Ascending aorta (tissue), 2 donors: ENCODE measurements around the gene EFHD2. TPM values are rescaled to one million over a fixed set of nuclear protein-coding genes. Genes with fewer than 3 reads are reported as not detected.
"Not testable (repeated sequence)": the region's sequence is repeated elsewhere in the genome, so short reads cannot be mapped to it uniquely, and the experiment has no call there.

Experiments used
- DNase-seq, 2 donors: peaks; one replicate each; pipeline ENCODE4 v3.0.0-alpha.2; 2019; ENCODE audit warnings: low spot score in 2 of 2
- H3K27ac ChIP-seq, 2 donors: fragments of 200-600 bp; sonication (generic); one replicate each; pipeline ENCODE4 v1.5.1; 2016 to 2017; ENCODE audit warnings: mild to moderate bottlenecking in 1 of 2
- H3K27me3 ChIP-seq: fragments of 200-600 bp; sonication (generic); one replicate; pipeline ENCODE4 v1.5.1; 2017
- H3K36me3 ChIP-seq, 2 donors: fragments of 200-600 bp; sonication (generic); one replicate each; pipeline ENCODE4 v1.5.1; 2016
- H3K4me1 ChIP-seq, 2 donors: fragments of 200-600 bp; sonication (generic); one replicate each; pipeline ENCODE4 v1.5.1; 2016 to 2017; ENCODE audit warnings: mild to moderate bottlenecking in 1 of 2
- H3K4me3 ChIP-seq, 2 donors: fragments of 200-600 bp; sonication (generic); one replicate each; pipeline ENCODE4 v1.5.1; 2016 to 2017; ENCODE audit warnings: mild to moderate bottlenecking in 1 of 2
- H3K9me3 ChIP-seq, 2 donors: fragments of 200-600 bp; sonication (generic); one replicate each; pipeline ENCODE4 v1.5.1; 2016
- intact Hi-C: fragments of 100-400 bp; cut with DNase I; formaldehyde crosslinking; loops from one replicate; pipeline ENCODE4 v1.15.1; 2023
- total RNA-seq: library from RNA; depleted of rRNA; stranded (reverse); fragments of >200 nt; gene quantifications from one replicate; pipeline ENCODE4 v1.1.0, GENCODE V29; 2016
- TF ChIP-seq, protein P1 (sequence below), 3 experiments: fragments of 200-600 bp in 2 of 3; fragments of 450-650 bp in 1 of 3; sonication (generic) in 2 of 3; IDR thresholded peaks; one replicate each; pipeline ENCODE4 v1.5.1; 2016 to 2019; ENCODE audit warnings: antibody characterized with exemption in 3 of 3, mild to moderate bottlenecking in 1 of 3, moderate library complexity in 1 of 3

EFHD2 gene
- total RNA-seq, 1 donor from 2014 or later = 116 TPM

DNA sequence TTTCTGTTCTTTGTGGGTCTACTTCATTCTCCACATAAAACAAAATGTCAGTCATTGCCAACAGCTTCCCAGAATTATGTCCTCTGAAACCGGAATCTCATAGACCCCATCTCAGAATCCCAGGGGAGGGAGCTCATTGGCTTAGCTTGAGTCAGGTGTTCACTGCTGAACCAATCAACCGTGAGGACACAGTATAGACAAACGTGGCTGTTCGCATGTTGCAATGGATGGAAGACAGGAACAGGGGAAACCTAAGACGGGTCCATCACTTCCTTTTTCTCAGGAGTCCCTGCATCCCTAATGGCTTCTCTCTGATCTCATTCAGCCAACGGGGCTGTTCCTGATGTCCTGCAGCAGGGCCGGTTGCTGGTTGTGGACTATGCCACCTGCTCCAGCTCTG is 56.0 kb downstream of the EFHD2 start:
- H3K9me3 ChIP-seq = no peaks in the 10 kb centered on the region
- no peaks in the 10 kb centered on the region for H3K27me3 ChIP-seq
- intact Hi-C loops = no loop called here
- no peaks in the 10 kb centered on the region for H3K4me1 ChIP-seq
- DNase-seq = no peak
- H3K4me3 ChIP-seq = no peak overlapping the region
- no peaks in the 10 kb centered on the region for H3K36me3 ChIP-seq
- no peak overlapping the region for H3K27ac ChIP-seq
- TF ChIP-seq, protein P1, sequence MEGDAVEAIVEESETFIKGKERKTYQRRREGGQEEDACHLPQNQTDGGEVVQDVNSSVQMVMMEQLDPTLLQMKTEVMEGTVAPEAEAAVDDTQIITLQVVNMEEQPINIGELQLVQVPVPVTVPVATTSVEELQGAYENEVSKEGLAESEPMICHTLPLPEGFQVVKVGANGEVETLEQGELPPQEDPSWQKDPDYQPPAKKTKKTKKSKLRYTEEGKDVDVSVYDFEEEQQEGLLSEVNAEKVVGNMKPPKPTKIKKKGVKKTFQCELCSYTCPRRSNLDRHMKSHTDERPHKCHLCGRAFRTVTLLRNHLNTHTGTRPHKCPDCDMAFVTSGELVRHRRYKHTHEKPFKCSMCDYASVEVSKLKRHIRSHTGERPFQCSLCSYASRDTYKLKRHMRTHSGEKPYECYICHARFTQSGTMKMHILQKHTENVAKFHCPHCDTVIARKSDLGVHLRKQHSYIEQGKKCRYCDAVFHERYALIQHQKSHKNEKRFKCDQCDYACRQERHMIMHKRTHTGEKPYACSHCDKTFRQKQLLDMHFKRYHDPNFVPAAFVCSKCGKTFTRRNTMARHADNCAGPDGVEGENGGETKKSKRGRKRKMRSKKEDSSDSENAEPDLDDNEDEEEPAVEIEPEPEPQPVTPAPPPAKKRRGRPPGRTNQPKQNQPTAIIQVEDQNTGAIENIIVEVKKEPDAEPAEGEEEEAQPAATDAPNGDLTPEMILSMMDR (IDR thresholded peaks at IDR 0.05) = no peak

DNA sequence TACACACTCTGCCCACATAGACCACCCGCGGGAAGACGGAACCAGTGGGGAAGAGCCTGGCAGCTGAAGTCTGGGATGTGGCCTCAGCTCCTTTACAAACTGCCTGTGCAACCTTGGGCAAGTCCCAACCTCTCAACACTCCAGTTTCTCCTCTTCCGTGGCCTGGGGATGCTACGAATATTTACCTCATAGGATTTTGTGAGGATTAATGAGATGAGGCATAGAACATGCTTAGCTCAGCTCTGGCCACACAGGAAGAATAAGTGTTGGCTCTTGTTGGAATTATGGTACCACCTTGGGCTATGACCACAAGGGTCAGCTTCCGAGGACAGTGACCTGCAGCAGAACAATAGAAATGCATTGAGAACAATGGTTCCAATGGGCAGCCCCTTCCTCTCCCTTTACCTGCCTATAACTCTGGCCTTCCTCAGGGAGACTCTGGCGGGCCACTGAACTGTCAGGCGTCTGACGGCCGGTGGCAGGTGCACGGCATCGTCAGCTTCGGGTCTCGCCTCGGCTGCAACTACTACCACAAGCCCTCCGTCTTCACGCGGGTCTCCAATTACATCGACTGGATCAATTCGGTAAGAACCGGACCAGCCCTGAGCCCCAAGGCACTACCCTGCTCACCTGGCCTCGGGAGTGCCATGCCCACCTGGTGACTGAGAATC is 57.4 kb downstream of the EFHD2 start:
- H3K36me3 ChIP-seq, intact Hi-C loops: not testable (repeated sequence)

DNA sequence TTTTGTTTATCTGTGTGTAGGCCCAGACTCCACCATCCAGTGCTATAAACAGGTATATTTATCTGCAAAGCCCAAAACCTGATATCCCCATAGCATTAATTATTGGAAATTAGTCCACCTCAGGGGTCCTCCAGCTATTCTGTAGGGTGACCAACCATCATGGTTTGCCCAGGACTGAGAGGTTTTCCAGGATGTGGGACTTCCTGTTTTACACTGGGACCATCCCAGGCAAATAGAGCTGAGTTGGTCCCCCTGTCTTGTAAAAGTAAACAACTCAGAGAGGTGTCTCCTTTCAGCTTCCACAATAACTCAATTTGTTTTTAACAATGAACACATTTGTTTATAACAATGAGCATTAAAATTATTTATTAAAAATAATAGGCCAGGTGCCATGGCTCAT is 58.5 kb downstream of the EFHD2 start:
- no peaks in the 10 kb centered on the region for H3K36me3 ChIP-seq
- no peak overlapping the region for H3K27ac ChIP-seq
- intact Hi-C loops = no loop called here
- TF ChIP-seq, protein P1 (IDR thresholded peaks at IDR 0.05) = no peak
- no peaks in the 10 kb centered on the region for H3K4me1 ChIP-seq
- no peak overlapping the region for H3K4me3 ChIP-seq
- no peak for DNase-seq
- no peaks in the 10 kb centered on the region for H3K27me3 ChIP-seq
- H3K9me3 ChIP-seq = no peaks in the 10 kb centered on the region

More for the DNA sequence above, 57.4 kb downstream of the EFHD2 start:
- H3K9me3 ChIP-seq, H3K4me1 ChIP-seq, H3K27me3 ChIP-seq, H3K27ac ChIP-seq, DNase-seq, H3K4me3 ChIP-seq: not testable (repeated sequence)

DNA sequence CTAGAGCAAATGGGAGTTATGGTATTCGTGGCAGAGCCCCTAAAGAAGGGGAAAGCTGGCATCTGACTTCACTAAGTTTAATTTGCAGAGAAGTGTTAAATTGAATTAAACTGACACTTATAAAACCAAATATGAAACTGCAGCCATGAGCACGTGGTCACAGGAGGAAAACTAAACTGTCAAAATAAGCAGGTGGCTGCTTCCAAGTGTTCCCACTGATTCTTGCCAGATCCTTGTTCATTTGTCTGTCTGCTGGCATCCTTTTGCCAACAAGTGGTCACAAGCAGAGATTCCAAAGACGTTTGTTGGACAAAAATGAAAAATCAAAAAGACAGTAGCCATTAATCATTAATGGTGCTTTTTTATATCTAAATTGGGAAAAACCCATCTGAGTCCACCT is 59.7 kb downstream of the EFHD2 start:
- Histone ChIP-seq H3K36me3 (no peaks in the 10 kb centered on the region), H3K27ac (no peak overlapping the region), H3K9me3 (no peaks in the 10 kb centered on the region), H3K4me3 (no peak overlapping the region), H3K27me3 (no peaks in the 10 kb centered on the region), H3K4me1 (no peaks in the 10 kb centered on the region)
- TF ChIP-seq, protein P1 (IDR thresholded peaks at IDR 0.05) = no peak
- intact Hi-C loops = no loop called here
- no peak for DNase-seq

DNA sequence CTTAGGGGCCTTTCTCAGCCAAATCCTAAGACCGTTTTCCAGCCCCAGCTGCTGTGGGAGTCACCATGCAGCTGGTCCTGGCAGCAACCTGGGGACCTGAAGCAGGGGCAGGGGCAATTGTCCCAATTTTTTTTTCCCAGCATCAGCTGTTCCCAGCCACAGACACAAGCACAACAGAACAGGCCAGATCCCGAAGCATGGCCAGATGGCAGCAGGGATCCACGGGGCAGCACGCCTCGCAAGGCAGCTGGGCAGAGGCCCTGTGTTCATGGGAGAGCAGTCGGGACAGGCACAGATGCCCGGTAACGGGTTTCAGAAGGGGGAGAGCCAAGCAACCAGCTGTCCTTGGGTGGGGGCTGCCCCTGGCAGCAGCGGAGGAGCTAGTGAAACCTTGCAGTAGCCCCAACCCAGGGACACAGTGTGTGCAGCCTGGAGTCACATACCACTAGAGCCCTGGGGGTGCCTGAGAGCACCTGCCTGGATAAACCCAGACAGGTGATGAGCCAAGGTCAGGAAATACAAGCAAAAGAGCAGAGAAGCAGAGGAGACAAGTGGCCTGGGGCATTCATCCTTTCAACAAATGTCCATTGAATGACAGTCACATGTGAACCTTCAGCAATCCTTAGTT is 60.2 kb downstream of the EFHD2 start:
- DNase-seq, H3K4me3 ChIP-seq, H3K36me3 ChIP-seq, H3K27ac ChIP-seq, H3K27me3 ChIP-seq, H3K4me1 ChIP-seq, H3K9me3 ChIP-seq, intact Hi-C loops: not testable (repeated sequence)

DNA sequence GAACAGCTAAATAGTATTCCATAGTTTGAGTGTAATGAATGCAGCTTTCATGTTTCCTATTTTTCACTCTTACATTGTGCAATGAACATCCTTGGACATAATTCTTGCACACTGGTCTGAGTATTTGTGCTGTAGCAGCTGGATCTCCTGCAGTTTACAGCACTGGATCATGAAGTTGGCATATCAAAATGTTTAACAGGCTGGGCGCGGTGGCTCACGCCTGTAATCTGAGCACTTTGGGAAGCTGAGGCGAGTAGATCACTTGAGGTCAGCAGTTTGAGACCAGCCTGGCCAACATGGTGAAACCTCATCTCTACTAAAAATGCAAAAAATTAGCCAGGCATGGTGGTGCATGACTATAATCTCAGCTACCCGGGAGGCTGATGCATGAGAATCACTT is 61.4 kb downstream of the EFHD2 start:
- H3K27ac ChIP-seq, H3K4me1 ChIP-seq, H3K36me3 ChIP-seq, H3K9me3 ChIP-seq, H3K4me3 ChIP-seq, DNase-seq, intact Hi-C loops, H3K27me3 ChIP-seq: not testable (repeated sequence)

DNA sequence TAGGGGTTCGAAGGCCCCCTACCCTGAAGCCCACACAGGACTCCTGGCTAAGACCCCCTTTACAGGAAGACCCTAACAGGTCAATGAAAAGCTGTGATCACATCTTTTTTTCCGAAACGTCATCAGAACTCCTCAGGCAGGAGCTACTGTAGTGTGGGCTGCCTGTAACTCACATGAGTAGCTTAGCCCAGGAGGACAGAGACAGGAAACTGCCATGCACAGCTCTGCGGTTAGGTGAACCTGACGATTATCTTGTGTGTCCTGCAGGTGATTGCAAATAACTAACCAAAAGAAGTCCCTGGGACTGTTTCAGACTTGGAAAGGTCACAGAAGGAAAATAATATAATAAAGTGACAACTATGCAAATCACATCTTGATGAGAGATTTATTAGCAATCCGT is 62.0 kb downstream of the EFHD2 start:
- H3K27ac ChIP-seq, H3K4me1 ChIP-seq, H3K4me3 ChIP-seq, H3K9me3 ChIP-seq, H3K36me3 ChIP-seq, intact Hi-C loops, DNase-seq, H3K27me3 ChIP-seq: not testable (repeated sequence)

DNA sequence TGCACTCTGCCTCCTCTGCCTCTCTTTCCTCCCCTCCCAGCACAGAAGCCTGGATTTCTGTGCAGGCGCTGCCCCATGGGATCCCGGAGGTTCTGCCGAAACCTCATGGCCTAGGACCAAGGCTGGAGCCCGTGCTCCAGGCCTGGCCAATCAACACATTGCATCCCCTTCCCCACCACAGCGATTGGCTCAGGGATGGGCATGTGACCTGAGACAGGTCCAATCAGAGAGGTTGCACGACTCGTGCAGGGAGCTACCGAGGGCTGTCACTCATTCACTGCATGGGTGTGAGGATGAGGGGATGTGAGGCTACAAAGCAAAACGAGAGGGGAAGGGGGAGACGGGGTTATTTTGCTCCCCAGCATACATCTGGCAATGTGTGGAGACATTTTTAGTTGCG is 62.9 kb downstream of the EFHD2 start:
- DNase-seq = no peak
- intact Hi-C loops = no loop called here
- H3K4me3 ChIP-seq = no peak overlapping the region

More for the DNA sequence above, 62.9 kb downstream of the EFHD2 start:
- TF ChIP-seq, protein P1 (IDR thresholded peaks at IDR 0.05) = no peak
- Histone ChIP-seq H3K27me3 (no peaks in the 10 kb centered on the region), H3K4me1 (no peaks in the 10 kb centered on the region), H3K27ac (no peak overlapping the region), H3K36me3 (no peaks in the 10 kb centered on the region), H3K9me3 (no peaks in the 10 kb centered on the region)
